Glomerular endothelial cell (primary cell): Measurements from ENCODE around the gene NYAP2. TPM values are rescaled to one million over a fixed set of nuclear protein-coding genes. Genes with fewer than 3 reads are reported as not detected.

Experiments used
- DNase-seq: peaks from one replicate; pipeline ENCODE4 v3.0.0-alpha.2; 2011; ENCODE audit warnings: low read depth, low spot score; ENCODE audit errors: extremely low read depth
- total RNA-seq: library from RNA; depleted of rRNA; stranded (reverse); fragments of >200 nt; gene quantifications from 2 replicates; pipeline ENCODE4 v1.2.3, GENCODE V29; 2015

NYAP2 gene
- total RNA-seq, 1 donor from 2014 or later: not detected

GRCh38 chr2:225691711-225692110 lies 292.2 kb downstream of the NYAP2 start:
- no peak for DNase-seq

GRCh38 chr2:225693259-225693658 lies 293.7 kb downstream of the NYAP2 start:
- no peak for DNase-seq

GRCh38 chr2:225694664-225695063 lies 295.2 kb downstream of the NYAP2 start:
- no peak for DNase-seq

GRCh38 chr2:225697936-225698335 lies 298.4 kb downstream of the NYAP2 start:
- DNase-seq: no peak
